ENCODE results near the gene GRIN2D.

GRIN2D gene

DNA sequence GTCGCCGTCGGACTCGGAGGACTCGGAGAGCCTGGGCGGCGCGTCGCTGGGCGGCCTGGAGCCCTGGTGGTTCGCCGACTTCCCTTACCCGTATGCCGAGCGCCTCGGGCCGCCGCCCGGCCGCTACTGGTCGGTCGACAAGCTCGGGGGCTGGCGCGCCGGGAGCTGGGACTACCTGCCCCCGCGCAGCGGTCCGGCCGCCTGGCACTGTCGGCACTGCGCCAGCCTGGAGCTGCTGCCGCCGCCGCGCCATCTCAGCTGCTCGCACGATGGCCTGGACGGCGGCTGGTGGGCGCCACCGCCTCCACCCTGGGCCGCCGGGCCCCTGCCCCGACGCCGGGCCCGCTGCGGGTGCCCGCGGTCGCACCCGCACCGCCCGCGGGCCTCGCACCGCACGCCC, 49.8 kb downstream of the GRIN2D start:
- no peak for DNase-seq

Data from NCI-H226 (cell line).